ENCODE results near the gene CDHR2.
A peak's percentile ranks its signal among the peaks of the same experiment; 100 is the strongest.

CDHR2 gene

GRCh38 chr5:176575066-176575465, 25.9 kb downstream of the CDHR2 start:
- TF ChIP-seq CTCF (conservative IDR thresholded peaks at IDR 0.05): no peak
- H3K27ac ChIP-seq: no peak overlapping the region

- H3K27ac ChIP-seq: no peak overlapping the region
- no peak for TF ChIP-seq CTCF (conservative IDR thresholded peaks at IDR 0.05)
Measured at GRCh38 chr5:176575488-176576422, 26.6 kb downstream of the CDHR2 start.

- peak overlapping the region; percentile 45 for H3K27ac ChIP-seq
- no peak for TF ChIP-seq CTCF (conservative IDR thresholded peaks at IDR 0.05)
Measured at GRCh38 chr5:176577312-176578176, 28.4 kb downstream of the CDHR2 start.

- peak; percentile 97 for TF ChIP-seq CTCF (conservative IDR thresholded peaks at IDR 0.05)
- H3K27ac ChIP-seq: peak overlapping the region; percentile 45
Measured at GRCh38 chr5:176578391-176578808, 29.3 kb downstream of the CDHR2 start.

- no peak overlapping the region for H3K27ac ChIP-seq
- no peak for TF ChIP-seq CTCF (conservative IDR thresholded peaks at IDR 0.05)
Measured at GRCh38 chr5:176579323-176579722, 30.2 kb downstream of the CDHR2 start.

- H3K27ac ChIP-seq: no peak overlapping the region
Measured at GRCh38 chr5:176581361-176581760, 32.2 kb downstream of the CDHR2 start.

More at GRCh38 chr5:176581361-176581760, 32.2 kb downstream of the CDHR2 start:
- TF ChIP-seq CTCF (conservative IDR thresholded peaks at IDR 0.05): no peak

Measured in VCaP (cell line).